ENCODE results near the gene C2orf76.
"Not testable (repeated sequence)": the region's sequence is repeated elsewhere in the genome, so short reads cannot be mapped to it uniquely, and the experiment has no call there.

DNA sequence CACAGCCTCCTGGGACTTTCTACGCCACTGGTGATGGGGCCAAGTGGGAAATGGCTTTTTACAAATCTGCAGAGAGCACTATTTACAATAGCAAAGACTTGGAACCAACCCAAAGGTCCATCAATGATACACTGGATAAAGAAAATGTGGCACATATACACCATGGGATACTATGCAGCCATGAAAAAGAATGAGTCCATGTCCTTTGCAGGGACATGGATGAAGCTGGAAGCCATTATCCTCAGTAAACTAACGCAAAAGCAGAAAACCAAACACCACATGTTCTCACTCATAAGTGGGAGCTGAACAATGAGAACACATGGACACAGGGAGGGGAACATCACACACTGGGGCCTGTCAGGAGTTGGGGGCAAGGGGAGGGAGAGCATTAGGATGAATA is 88.2 kb downstream of the C2orf76 start:
- TF ChIP-seq POLR2A (IDR thresholded peaks at IDR 0.05; ENCODE audit: low read depth); CTCF (IDR thresholded peaks at IDR 0.05): not testable (repeated sequence)

Data from esophagus muscularis mucosa (tissue), 3 donors.